ENCODE results near the gene UBE3D. TPM values are rescaled to one million over a fixed set of nuclear protein-coding genes. Genes with fewer than 3 reads are reported as not detected.
A peak's percentile ranks its signal among the peaks of the same experiment; 100 is the strongest.

Gene UBE3D
- total RNA-seq, 1 donor from 2014 or later = 2.5 TPM

DNA sequence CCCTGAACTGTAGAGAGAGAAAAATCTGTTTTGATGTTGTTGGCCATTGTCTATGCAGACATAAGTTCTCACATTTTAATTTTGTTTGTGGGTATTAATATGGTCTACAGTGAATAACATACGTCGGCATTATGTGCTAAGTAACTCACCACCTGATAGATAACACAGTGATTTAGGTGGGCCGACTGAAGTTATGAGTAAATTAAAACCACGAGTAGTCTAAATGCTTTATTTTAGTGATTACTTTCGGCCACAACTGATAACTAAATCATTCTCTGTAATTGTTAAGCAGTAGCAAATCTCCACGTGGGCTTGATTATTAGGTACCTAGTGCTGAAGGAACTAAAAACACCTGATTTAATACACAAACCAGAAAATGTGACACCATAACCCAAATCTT is 3.0 kb upstream of the UBE3D start:
- peak overlapping the region; percentile 80 for H3K4me3 ChIP-seq
- H3K4me1 ChIP-seq = peaks cover 83% of the 10 kb centered on the region
- H3K9me3 ChIP-seq (replicated peaks) = no peaks in the 10 kb centered on the region
- peak overlapping the region; percentile 84 for H3K27ac ChIP-seq (replicated peaks)
- no peaks in the 10 kb centered on the region for H3K36me3 ChIP-seq
- no peaks in the 10 kb centered on the region for H3K27me3 ChIP-seq (ENCODE audit: low read depth)
- no peak for DNase-seq
- no peak for TF ChIP-seq CTCF (IDR thresholded peaks at IDR 0.05; ENCODE audit: borderline replicate concordance)
- intact Hi-C loops (cut with micrococcal nuclease) = loop anchor here (10.0 kb wide), 1 partner anchor 446 kb away; the partner anchor contains the start of gene PRSS35

DNA sequence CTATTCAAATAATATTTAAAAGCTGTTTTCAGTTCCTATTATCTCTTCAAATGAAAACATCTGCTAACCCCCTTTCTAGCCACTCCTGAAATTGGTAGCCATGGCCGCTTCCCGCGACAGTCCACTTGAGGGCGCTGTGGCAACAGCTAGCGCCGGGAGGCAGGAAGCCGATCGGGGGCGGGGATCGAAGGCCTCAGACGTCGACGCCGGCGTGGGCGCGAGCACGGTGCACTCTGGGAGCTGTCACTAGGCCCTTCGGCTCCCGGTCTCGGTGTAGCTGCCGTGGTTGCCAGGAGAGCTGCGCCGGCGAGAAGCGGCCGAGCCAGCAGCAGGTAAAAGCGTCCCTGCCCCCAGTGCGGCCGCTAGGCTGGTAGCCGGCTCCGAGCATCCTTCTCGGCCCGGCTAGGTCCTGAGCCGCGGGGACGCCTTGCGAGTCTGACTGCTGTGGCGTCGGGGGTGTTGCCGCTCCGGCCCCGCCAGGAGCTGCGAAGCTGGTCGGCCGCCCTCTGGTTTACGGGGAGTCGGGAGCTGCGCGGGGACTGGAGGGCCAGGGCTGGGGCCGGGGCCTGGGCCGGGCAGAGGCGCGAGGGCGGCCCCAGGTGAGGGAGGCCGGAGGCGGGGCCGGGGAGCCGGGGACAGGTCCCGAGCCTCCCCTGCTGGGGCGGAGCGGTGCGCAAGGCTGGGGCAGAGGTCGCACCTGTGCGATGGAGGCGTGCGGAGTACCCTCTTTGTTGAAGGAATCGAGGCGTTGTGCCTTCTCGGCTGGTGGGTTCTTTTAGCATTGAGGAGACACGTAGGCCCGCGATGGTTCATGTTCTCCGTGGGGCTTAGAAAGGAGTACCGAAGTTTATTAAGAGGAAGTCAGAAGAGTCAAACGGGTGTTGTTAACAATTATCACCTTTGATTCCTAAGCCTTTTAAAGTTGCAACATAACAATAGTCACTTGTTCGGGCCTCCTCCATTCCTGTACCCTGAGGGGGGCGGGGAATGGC is 2.1 kb upstream of the UBE3D start, which contains the start of gene DOP1A:
DOP1A (plus strand) TSS at position 224 of the 992 bp plus-strand sequence. CDS start 29,307 bp downstream, outside the sequence.
- Histone ChIP-seq H3K36me3 (no peaks in the 10 kb centered on the region), H3K4me1 (peaks cover 74% of the 10 kb centered on the region), H3K27me3 (ENCODE audit: low read depth) (no peaks in the 10 kb centered on the region), H3K27ac (replicated peaks) (peak within 1 kb of the TSS; percentile 84), H3K9me3 (replicated peaks) (no peaks in the 10 kb centered on the region), H3K4me3 (peak within 1 kb of the TSS; percentile 80)
- peak; percentile 99 for TF ChIP-seq CTCF (IDR thresholded peaks at IDR 0.05; ENCODE audit: borderline replicate concordance)
- peak; percentile 97 for DNase-seq
- intact Hi-C loops (cut with micrococcal nuclease) = loop anchor here (2.0 to 10.0 kb wide), 2 partner anchors 147 to 447 kb away; partner anchors contain the start of gene PRSS35

- peaks cover 21% of the 10 kb centered on the region for H3K4me1 ChIP-seq
- H3K4me3 ChIP-seq = no peak overlapping the region
- TF ChIP-seq CTCF (IDR thresholded peaks at IDR 0.05; ENCODE audit: borderline replicate concordance) = no peak
- no peak overlapping the region for H3K27ac ChIP-seq (replicated peaks)
- no peaks in the 10 kb centered on the region for H3K36me3 ChIP-seq
- intact Hi-C loops (cut with micrococcal nuclease) = loop anchor here (10.0 kb wide), 1 partner anchor 453 kb away; the partner anchor contains the start of gene PRSS35
- no peak for DNase-seq
- no peaks in the 10 kb centered on the region for H3K9me3 ChIP-seq (replicated peaks)
- H3K27me3 ChIP-seq (ENCODE audit: low read depth) = no peaks in the 10 kb centered on the region
These were observed 3.4 kb downstream of the UBE3D start for GRCh38 chr6:83062225-83062624.

DNA sequence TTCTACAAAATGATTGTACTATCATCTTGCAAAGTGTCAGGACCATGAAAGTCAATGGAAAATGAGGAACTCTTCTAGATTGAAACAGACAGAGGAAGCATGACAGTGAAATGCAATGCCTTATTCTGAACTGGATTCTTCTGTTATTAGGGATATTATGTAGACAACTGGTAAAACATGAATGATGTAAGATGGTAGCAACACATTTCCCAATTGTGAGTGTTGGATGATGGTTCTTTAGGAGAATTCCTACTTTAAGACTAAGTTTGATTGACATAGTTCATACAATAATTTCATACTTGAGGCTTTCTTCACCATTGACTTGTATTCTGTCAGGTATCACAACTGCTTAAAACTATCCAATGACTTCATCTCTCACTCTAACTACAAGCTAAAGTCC is 4.5 kb downstream of the UBE3D start:
- no peak for DNase-seq
- no peak overlapping the region for H3K4me3 ChIP-seq
- peaks cover 18% of the 10 kb centered on the region for H3K4me1 ChIP-seq
- intact Hi-C loops (cut with micrococcal nuclease) = loop anchor here (10.0 kb wide), 1 partner anchor 454 kb away; the partner anchor contains the start of gene PRSS35
- H3K9me3 ChIP-seq (replicated peaks) = no peaks in the 10 kb centered on the region
- no peak overlapping the region for H3K27ac ChIP-seq (replicated peaks)
- H3K27me3 ChIP-seq (ENCODE audit: low read depth) = no peaks in the 10 kb centered on the region
- peaks cover 6% of the 10 kb centered on the region for H3K36me3 ChIP-seq
- no peak for TF ChIP-seq CTCF (IDR thresholded peaks at IDR 0.05; ENCODE audit: borderline replicate concordance)

DNA sequence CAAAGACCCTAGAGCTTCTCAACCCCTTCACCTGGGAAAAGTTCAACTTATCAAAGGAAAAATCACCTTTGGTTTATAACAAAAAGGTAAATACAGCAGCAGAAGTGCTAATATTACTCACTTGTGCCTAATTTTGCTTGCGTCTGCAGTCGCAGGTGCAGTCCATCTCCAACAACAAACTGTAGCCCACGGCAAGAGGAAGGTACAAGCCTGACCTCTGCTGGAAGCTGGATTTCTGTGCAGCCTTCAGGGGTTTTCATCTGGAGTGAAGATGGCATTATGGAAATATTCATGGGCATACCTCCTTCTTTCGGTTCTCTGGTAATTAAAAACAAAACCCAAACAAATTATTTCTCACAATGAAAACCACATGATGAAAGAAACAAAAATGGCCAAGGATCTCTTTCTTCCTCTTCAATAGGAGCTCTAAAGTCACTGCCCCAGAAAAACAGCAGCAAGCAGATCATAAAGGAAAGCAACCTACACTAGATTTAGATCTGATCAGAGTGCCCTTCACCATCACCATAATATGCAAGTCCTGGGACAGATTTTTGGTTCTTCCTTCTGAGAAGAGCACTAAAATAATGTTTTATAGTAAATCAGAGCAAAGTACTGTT is 7.8 kb downstream of the UBE3D start:
- no peak for DNase-seq
- intact Hi-C loops (cut with micrococcal nuclease) = loop anchor here (5.0 kb wide), 2 partner anchors 786 to 806 kb away; no protein-coding TSS in a partner anchor
- Histone ChIP-seq H3K27ac (replicated peaks) (no peak overlapping the region), H3K9me3 (replicated peaks) (no peaks in the 10 kb centered on the region), H3K36me3 (peaks cover 11% of the 10 kb centered on the region), H3K27me3 (ENCODE audit: low read depth) (no peaks in the 10 kb centered on the region), H3K4me1 (peaks cover 4% of the 10 kb centered on the region), H3K4me3 (no peak overlapping the region)
- peak; percentile 73 for TF ChIP-seq CTCF (IDR thresholded peaks at IDR 0.05; ENCODE audit: borderline replicate concordance)
